ENCODE results near the gene LIN54.

- TF ChIP-seq EP300 (IDR thresholded peaks at IDR 0.05; ENCODE audit: borderline replicate concordance in 1 of 2, low read depth in 1 of 2, low read length in 1 of 2) = no peak
- TF ChIP-seq, protein P1, sequence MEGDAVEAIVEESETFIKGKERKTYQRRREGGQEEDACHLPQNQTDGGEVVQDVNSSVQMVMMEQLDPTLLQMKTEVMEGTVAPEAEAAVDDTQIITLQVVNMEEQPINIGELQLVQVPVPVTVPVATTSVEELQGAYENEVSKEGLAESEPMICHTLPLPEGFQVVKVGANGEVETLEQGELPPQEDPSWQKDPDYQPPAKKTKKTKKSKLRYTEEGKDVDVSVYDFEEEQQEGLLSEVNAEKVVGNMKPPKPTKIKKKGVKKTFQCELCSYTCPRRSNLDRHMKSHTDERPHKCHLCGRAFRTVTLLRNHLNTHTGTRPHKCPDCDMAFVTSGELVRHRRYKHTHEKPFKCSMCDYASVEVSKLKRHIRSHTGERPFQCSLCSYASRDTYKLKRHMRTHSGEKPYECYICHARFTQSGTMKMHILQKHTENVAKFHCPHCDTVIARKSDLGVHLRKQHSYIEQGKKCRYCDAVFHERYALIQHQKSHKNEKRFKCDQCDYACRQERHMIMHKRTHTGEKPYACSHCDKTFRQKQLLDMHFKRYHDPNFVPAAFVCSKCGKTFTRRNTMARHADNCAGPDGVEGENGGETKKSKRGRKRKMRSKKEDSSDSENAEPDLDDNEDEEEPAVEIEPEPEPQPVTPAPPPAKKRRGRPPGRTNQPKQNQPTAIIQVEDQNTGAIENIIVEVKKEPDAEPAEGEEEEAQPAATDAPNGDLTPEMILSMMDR (IDR thresholded peaks at IDR 0.05) = no peak
- TF ChIP-seq TAF1 (IDR thresholded peaks at IDR 0.05; ENCODE audit: borderline replicate concordance, low read depth, low read length) = no peak
- no peak for TF ChIP-seq ELF1 (IDR thresholded peaks at IDR 0.05)
- TF ChIP-seq NRF1 (IDR thresholded peaks at IDR 0.05; ENCODE audit: low read depth, low read length) = no peak
Observed at GRCh38 chr4:82934441-82934840, 76.2 kb downstream of the LIN54 start.
